Activated T-cell treated with anti-CD3 and anti-CD28 coated beads for 24 hours (primary cell): ENCODE measurements around the gene RIC8A.
A peak's percentile ranks its signal among the peaks of the same experiment; 100 is the strongest.

Experiments
- DNase-seq: peaks from one replicate; pipeline ENCODE4 v3.0.0-alpha.2; 2020; ENCODE audit warnings: low read depth

The RIC8A gene

DNA sequence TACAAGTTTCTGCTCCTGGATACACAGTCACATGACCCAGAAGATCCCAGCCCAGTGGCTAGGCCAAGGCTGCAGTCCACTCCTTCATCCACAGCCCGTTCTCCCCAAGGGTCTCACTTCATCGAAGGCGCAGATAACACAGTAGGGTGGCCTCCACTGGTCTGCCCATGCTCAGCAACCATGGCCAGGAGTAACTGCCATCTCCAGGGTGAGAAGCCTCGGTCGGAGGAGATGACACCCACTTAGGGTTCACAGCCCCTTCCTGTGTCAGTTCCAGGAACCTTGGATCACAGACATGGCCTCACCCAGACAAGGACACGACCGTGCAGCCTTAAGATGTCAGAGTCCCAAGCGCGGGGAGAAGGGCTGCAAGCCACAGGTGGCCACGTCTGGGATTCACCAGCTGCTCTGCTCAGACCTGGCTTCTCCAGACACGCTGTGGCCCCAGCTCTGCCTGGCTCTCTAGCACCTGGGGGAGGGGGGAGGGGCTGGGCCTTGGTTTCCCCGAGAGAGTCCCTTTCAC, 2.9 kb upstream of the RIC8A start:
- DNase-seq, result no peak

DNA sequence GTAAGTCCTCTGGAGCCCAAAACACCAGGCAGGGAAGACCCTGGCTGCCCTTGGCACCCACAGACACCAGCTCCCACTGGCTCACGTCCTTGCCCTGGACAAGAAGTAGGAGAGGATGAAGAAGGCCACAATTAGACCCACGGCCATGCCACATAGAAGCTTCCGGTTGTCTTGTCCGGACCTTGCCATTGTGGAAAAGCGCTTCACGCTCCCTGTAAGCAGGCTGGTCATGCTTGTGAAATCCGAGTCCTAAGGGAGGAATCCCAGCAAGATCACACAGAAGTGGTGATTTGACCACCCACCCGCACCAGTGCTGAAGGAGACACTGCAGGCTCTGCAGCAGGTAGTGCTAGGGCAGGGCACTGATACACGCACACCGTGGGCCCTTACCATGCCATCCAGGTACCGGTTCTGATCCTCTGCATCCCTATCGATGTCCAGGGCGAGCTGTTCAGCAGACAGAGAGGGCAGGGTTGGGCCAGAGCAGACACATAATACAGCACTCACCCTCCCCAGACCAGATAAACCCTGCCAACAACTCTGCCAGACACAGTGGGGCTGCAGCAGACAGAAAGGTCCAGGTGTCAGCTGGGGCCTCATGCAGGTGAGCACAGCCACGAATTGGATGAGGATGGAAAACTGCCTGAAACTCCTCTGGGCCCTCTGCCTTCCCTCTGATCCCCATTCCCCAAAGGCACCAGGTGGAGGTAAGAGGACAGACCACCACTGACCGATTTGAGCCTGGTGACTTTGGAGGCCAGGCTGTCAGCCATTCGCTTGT, 2.1 kb upstream of the RIC8A start:
- DNase-seq, result no peak

DNA sequence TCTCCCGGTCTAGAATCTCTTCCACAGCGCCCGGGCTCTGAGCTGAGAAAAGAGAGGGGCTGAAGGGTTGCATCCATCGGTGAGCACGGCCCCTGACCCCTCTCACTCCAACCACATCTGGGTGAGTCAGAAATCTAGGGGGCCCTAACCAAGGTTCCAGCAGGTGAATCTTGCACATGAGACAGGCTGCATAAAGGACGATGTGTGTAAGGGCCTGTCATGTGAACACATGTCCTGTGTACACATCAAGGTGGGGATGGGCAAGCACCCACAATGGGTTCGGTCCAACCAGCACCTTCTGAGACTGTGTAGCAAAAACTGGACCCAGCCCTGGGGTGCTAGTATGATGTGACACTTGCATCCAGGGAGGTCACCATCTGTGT, 1.5 kb upstream of the RIC8A start:
- DNase-seq, result no peak

GRCh38 chr11:206526-207207, 841 bp upstream of the RIC8A start:
- no peak for DNase-seq

DNA sequence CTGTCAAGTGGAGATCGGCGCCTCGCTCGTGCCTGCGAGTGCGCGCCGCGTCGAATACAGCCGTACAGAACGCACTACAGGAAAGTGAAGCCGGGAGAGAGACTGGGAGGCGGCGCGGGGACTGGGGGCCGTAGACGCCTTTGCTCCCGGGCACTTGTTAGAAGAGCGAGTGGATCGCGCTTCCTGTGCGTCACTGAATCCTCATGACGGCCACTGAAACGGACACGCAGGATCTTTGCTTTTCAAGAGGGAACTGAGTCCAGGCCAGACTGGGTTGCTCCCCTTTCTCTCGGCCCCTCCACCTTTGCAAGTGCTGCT, 314 bp downstream of the RIC8A start:
- DNase-seq, result no peak

DNA sequence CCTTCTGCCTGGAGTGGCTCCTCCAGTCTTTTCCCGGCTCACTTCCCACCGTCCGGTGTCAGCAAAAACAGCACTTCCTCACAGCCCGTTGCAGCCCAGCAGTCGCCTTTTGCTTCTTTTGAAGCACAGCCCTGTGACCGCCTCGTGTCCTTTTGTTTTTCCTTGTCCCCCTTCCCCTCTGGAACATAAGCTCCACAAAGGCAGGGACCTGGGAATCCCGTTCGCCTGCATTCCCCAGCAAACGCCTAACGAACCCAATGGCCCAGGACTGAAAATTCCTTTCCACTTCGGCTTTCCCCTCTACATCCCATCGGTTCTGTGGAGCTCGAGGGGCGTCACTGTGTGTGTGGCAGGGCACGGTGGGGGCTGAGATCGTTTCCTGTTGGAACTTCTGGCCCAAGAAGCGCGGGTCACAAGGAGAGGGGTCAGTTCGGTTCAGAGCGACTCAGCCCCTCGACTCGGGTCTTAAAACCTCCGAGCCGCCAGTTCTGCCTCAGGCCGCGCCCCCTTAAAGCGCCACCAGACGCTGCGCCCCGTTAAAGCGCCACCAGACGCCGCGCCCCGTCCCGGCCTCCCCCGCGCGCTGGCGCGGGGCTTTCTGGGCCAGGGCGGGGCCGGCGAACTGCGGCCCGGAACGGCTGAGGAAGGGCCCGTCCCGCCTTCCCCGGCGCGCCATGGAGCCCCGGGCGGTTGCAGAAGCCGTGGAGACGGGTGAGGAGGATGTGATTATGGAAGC, 841 bp downstream of the RIC8A start:
- DNase-seq, result peak; percentile 76

- no peak for DNase-seq
Measured at GRCh38 chr11:208917-209260, 1.4 kb downstream of the RIC8A start.

DNA sequence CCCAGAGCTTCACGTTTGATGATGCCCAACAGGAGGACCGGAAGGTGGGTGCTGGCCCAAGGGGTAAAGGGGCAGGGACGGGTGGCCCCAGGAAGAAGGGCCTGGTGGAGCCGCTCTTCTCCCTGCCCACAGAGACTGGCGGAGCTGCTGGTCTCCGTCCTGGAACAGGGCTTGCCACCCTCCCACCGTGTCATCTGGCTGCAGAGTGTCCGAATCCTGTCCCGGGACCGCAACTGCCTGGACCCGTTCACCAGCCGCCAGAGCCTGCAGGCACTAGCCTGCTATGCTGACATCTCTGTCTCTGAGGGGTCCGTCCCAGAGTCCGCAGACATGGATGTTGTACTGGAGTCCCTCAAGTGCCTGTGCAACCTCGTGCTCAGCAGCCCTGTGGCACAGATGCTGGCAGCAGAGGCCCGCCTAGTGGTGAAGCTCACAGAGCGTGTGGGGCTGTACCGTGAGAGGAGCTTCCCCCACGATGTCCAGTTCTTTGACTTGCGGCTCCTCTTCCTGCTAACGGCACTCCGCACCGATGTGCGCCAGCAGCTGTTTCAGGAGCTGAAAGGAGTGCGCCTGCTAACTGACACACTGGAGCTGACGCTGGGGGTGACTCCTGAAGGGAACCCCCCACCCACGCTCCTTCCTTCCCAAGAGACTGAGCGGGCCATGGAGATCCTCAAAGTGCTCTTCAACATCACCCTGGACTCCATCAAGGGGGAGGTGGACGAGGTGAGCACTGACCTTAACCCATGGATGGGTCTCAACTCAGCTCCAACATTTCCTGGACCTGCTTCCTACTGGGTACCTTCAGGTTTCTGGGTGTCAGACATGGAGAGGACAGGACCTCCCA, 2.0 kb downstream of the RIC8A start:
- no peak for DNase-seq

DNA sequence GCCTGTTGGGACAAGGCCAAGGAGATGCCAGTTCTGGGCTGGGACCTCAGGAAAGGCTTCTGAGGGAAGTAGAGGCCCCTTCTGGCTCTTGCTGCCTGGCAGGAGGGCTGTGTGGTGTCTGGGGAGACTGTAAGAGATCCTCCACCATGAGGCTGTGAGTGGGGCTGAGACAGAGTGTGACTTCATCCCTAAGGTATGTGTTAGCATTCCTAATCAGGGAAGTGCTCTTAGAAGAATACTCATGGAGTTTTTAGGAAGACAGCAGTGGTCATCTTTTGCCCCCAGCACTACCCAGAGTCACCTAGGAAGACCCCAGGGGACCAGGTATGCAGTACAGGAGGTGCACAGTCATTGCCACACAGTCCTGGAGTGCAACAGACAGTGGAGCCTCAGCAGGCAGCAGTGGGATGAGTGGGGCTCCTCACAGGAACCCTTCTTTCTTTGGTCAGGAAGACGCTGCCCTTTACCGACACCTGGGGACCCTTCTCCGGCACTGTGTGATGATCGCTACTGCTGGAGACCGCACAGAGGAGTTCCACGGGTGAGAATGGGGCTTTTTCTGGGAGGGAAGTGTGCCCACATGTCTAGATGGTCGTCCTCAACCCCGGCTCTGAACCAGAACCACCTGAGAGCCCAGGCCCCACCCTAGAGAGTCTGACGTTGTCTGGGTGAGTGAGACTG, 2.8 kb downstream of the RIC8A start:
- no peak for DNase-seq

DNA sequence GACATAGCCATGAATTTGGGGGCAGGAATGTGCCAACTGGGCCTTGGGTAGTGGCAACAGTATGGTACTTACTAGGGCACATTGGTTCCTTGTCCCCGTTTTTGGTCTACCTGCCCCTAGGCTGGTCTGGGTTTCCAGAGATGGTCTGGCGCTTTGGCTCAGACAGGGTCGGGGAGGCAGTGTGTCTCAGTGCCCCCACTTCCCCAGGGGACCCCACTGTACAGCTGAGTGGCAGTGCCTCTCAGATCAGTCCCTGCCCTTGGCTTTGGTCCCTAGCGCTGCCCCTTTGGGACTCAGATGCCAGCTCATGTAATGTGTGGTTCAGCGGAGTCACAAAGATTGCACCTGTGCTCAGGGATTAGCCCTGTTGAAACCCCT, 3.3 kb downstream of the RIC8A start:
- DNase-seq, result no peak

DNA sequence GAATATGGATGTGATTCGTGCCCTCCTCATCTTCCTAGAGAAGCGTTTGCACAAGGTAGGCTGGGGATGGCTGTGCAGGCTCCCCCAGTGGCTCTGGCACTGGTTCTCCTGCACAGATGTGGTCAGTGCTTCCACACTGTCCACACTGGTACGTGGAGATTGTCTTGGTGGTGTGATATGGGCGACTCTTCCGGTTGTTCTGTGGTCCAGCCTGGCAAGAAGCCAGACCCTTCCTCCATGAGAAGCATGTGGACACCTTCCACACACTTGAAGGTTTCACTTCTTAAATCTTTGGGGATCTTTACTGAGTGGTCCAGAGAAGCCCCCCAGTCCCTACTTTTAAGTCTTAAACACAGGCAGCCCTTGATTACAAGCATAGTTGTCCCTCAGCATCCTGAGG, 3.8 kb downstream of the RIC8A start:
- no peak for DNase-seq

GRCh38 chr11:211741-212140, 4.2 kb downstream of the RIC8A start:
- no peak for DNase-seq

DNA sequence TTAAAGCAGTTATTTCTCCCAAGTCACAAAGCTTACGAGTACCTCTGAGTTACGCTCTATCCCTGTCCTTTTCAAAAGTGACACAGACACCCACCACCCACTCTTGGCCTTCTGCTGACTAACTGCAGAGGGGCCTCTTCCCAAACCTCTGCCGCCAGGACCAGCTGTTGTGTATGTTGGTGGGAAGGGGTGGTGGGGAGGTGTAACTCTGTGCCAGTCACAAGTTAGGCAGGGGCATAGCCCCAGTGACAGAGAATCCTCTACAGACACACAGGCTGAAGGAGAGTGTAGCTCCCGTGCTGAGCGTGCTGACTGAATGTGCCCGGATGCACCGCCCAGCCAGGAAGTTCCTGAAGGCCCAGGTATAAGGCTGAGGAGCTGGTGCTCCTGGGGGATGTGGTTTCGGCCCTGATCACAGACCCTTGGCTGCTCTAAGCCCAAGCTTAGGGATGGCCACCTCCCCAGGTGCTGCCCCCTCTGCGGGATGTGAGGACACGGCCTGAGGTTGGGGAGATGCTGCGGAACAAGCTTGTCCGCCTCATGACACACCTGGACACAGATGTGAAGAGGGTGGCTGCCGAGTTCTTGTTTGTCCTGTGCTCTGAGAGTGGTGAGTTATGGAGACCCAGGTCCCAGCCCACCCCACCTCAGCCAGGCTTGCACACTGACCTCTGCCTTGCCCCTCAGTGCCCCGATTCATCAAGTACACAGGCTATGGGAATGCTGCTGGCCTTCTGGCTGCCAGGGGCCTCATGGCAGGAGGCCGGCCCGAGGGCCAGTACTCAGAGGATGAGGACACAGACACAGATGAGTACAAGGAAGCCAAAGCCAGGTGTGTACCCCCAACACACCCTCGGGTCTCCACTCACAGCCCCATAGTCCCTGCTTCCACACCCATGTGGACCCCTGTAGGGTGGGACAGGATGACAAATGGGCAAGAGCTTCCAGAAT, 4.9 kb downstream of the RIC8A start:
- no peak for DNase-seq

- no peak for DNase-seq
Measured at GRCh38 chr11:213111-213510, 5.6 kb downstream of the RIC8A start.

DNA sequence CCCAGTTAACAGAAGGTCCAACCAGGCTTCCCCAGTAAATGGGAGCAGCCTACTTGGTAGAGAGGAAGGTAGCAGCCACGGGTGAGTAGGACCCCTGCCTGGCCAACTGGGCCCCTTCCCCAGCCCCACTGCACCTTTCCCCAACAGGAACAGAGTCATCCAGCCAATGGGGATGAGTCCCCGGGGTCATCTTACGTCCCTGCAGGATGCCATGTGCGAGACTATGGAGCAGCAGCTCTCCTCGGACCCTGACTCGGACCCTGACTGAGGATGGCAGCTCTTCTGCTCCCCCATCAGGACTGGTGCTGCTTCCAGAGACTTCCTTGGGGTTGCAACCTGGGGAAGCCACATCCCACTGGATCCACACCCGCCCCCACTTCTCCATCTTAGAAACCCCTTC, 6.6 kb downstream of the RIC8A start:
- DNase-seq, result no peak

DNA sequence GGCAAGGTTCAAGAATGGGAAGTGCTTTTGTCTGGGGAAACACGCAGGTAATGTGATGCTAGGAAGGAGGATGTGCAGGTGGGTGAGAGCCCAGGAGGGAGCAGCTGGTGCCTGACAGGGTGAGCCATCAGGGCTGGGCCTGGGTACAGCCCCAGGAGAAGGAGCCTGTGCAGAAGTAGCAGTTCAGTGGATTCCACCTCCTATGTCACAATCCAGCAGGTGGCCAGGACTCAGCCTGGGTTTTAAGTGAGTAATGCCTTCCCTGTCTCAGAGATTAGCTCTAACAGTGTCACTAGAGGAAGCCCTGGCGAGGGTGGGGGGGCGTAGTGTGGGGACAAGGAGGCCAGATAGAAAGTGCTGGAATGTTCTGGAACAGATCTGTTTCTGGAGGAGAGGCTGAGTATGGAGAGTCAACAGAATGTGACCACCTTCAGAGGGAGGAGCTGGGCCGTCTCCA, 8.1 kb downstream of the RIC8A start:
- DNase-seq, result no peak

DNA sequence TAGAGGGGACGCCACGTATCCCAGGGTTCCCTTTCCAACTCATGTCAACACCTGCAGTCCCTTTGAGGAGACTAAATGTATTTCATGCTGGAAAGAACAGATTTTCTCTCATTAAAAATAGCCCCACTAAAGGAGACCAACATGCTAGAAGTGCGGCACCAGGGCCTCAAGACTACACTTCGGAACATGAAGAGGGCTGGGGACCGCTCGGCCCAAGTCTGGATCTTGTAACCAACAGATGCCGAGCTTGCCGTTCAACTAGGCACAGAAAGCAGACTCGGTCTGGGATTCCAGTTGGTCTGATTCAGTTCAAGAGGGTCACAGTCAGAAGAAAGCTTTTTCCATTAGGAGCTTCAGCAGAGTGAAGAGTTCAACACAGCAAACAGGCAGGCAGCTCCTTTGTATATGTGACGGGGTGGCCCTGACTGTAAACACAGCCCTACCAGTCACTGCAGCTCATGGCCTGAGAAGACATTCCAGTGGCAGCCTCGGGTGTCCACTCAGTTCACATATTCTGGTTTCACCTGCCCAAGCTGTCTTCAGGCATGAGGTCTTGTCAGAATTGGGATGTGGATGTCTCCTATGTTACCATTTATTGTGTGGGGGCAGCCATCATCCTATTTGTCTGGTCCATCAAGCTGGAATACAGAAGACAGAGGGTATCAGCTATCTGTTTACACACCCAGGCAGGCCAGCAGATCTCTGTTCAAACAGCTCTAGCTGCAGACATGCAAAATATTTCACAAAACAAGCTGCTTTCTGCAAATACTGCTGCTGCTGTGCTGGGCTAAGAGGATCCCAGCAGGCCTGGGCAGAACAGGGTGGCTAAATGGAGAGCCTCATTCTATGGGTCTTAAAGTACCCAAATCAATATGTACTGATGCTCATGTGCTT, 8.8 kb downstream of the RIC8A start:
- no peak for DNase-seq

GRCh38 chr11:217704-218103, 10.2 kb downstream of the RIC8A start:
- no peak for DNase-seq

GRCh38 chr11:218815-219593, 11.5 kb downstream of the RIC8A start:
- DNase-seq, result no peak
